Inferior parietal cortex (tissue), 1 donor: ENCODE results near the gene TMTC1.
A peak's percentile ranks its signal among the peaks of the same experiment; 100 is the strongest.

Experiments
- DNase-seq: peaks from one replicate; pipeline ENCODE4 v3.0.0-alpha.2; 2016; ENCODE audit errors: extremely low spot score

TMTC1 gene

GRCh38 chr12:29537298-29537697, 246.4 kb downstream of the TMTC1 start:
- DNase-seq: no peak

- no peak for DNase-seq
Observed at GRCh38 chr12:29534935-29535334, 248.8 kb downstream of the TMTC1 start.

GRCh38 chr12:29533815-29534489, 249.8 kb downstream of the TMTC1 start:
- no peak for DNase-seq

GRCh38 chr12:29531471-29531870, 252.3 kb downstream of the TMTC1 start:
- DNase-seq: no peak

- no peak for DNase-seq
Observed at GRCh38 chr12:29530436-29530835, 253.3 kb downstream of the TMTC1 start.

- no peak for DNase-seq
Observed at GRCh38 chr12:29528161-29528560, 255.6 kb downstream of the TMTC1 start.

- DNase-seq: no peak
Observed at GRCh38 chr12:29521951-29522350, 261.8 kb downstream of the TMTC1 start.

- peak; percentile 77 for DNase-seq
Observed at GRCh38 chr12:29519585-29520182, 264.1 kb downstream of the TMTC1 start.

- no peak for DNase-seq
Observed at GRCh38 chr12:29518407-29518806, 265.3 kb downstream of the TMTC1 start.

GRCh38 chr12:29517264-29517663, 266.5 kb downstream of the TMTC1 start:
- peak; percentile 47 for DNase-seq

GRCh38 chr12:29516431-29516875, 267.3 kb downstream of the TMTC1 start:
- peak; percentile 9 for DNase-seq

GRCh38 chr12:29510591-29511185, 273.1 kb downstream of the TMTC1 start:
- no peak for DNase-seq

- no peak for DNase-seq
Observed at GRCh38 chr12:29509503-29509902, 274.2 kb downstream of the TMTC1 start.

- DNase-seq: no peak
Observed at GRCh38 chr12:29508949-29509348, 274.8 kb downstream of the TMTC1 start.

- no peak for DNase-seq
Observed at GRCh38 chr12:29505122-29505521, 278.6 kb downstream of the TMTC1 start.

- DNase-seq: no peak
Observed at GRCh38 chr12:29503283-29503682, 280.5 kb downstream of the TMTC1 start.

GRCh38 chr12:29499235-29499634, 284.5 kb downstream of the TMTC1 start:
- no peak for DNase-seq

- DNase-seq: no peak
Observed at GRCh38 chr12:29497588-29497987, 286.2 kb downstream of the TMTC1 start, which contains the start of gene OVCH1. Gene OVCH1, minus strand, starts transcription at chr12:29497686. Its CDS starts 0 bp downstream, at chr12:29497686.

- no peak for DNase-seq
Observed at GRCh38 chr12:29492891-29493290, 290.9 kb downstream of the TMTC1 start.

GRCh38 chr12:29486972-29487371, 296.8 kb downstream of the TMTC1 start:
- no peak for DNase-seq

GRCh38 chr12:29463198-29463597, 320.5 kb downstream of the TMTC1 start:
- no peak for DNase-seq

GRCh38 chr12:29460082-29460481, 323.7 kb downstream of the TMTC1 start:
- DNase-seq: no peak

- DNase-seq: peak; percentile 91
Observed at GRCh38 chr12:29455087-29455486, 328.7 kb downstream of the TMTC1 start.
